ENCODE measurements around the gene PLCB3.

PLCB3 gene

DNA sequence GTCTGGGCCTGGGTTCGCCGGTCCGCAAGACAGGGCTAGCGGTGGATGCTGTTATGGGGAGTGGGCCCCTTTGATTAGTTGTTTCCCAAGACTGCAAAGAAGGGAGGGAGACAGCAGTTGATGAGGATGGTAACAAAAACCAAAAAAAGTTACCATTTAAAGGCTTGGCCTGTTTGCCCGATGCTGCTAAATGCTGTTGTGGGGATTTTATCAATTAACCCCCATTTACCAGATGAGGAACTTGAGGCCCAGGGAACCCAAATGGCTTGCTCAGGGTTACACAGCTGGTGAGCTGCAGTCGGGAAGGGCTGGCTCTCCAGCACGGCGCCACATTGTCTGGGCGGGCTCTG lies 28.7 kb upstream of the PLCB3 start:
- no peak for DNase-seq

DNA sequence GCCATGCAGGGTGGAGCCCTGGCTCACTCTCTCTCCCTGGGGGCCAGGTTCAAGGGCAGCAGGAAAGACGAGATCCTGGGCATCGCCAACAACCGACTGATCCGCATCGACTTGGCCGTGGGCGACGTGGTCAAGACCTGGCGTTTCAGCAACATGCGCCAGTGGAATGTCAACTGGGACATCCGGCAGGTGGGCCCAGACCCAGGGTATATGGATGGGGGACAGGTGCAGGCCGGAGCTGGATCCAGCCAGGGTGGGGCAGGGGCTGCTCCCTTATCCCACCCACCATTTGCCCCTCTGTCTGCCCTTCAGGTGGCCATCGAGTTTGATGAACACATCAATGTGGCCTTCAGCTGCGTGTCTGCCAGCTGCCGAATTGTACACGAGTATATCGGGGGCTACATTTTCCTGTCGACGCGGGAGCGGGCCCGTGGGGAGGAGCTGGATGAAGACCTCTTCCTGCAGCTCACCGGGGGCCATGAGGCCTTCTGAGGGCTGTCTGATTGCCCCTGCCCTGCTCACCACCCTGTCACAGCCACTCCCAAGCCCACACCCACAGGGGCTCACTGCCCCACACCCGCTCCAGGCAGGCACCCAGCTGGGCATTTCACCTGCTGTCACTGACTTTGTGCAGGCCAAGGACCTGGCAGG lies 28.2 kb upstream of the PLCB3 start:
- no peak for DNase-seq

DNA sequence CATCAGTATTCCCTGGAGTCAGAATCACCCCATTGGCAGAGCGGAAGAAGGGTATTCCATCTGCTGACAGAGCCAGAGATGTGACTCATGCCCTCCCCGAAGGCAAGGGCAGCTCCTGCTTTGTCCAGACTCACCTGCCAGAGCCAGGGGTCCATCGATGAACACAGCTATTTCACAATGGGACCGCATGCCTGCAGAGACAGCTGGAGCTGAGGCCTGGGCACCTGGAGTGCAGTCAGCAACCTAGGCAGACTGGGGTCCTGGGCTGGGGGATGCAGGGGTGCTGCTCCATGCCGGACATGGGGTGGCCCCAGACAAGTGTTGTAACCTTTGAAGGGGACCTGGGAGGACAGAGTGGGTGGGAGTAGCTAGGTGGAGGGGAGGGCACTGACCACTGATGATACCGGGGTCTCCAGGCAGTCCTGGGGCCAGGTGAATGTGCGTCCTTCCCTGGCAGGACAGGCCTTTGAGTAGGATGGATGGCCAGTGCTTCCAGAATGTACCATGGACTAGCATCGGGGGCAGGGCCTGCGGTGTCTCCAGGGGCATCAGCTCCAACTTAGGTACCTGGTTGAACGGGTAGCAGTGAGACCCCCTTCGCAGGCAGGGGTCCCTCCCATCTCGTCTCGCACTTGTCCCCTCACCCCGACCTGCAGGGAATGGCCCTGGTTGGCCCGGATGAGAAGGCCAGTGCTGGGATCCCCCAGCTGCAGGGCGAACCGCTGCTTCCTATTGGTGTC lies 27.0 kb upstream of the PLCB3 start:
- no peak for DNase-seq

DNA sequence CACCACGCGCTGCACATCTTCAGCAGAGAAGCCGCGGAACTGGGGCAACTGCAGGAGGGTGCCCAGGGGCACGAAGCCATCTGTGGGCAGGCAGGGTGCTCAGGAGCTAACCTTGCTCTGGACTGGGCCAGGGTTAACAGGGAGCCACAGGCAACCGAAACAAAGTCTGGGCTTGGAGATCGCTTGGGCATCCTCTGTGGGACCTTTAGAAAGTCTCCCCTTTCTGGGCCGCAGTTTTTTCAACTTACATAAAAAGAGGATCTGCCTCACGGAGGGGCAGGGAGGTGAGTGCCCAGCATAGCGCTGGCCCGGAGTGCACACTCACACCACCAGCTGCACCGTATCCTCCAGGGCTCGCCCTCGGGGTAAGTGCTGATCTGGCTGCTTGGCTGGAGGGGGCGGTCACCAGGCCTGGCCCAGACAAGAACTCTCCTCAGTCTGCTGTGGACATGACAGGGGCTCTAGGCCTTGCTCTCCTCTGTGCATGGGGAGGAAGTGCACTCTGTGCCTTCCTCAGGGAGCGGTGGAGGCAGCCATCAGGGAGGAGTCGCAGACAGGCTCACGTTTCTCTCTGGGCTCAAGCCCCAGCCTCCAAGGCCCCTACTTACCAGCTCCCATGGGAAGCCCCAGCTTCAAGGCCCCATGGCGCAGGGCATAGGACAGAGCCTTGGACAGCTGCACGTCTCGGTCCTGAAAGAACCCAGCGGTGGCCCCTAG lies 26.3 kb upstream of the PLCB3 start:
- DNase-seq, result no peak

DNA sequence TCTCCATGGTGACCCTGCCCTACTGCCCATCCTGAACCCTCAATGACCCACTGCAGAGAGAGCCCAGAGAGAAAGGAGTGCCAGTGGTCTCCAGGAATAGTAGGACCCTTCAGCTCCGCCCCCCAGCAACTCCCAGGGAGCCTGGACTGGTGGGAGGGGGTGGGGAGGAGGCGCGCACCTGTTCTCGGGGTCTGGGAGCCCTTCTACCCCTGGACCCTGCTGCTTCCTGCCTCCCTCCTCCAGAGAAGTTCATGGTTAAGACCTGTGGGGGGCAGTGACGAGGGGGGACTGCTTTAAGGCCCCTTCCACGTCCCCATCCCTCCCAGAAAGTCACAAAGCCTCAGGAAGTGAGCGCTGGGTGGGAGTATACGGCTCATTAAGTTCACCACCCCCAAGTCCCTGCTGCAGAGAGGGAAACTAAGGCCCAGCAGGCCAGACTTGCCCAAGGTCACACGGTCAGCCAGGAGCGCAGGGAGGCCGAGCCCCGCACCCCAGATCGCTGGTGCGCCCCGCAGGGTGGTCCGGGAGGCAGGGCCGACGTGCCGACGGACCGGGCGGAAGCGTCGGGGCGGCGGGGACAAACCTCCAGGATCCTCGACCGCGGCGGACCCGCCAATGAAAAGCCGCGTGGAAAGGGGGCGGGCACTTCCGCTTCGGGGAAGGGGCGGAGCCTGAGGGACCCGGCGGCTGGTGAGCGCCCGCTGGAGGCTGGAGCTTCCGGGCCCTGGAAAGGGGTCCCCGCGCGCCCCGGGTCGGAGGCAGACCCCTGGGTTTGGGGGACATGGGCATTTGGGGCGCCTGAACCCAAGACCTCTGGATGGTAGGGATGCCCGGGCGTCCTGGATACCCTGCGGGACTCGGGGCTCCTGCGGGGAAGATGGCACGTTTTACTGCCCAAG lies 25.5 kb upstream of the PLCB3 start, which contains the start of the genes NUDT22 and TRPT1:
Gene NUDT22 (plus strand): TSS at position 667 of the 899 bp plus-strand sequence. CDS start 379 bp downstream, outside the sequence.
Gene TRPT1 (minus strand): TSS at position 579 of the 899 bp plus-strand sequence. CDS start 326 bp downstream, at position 253.
- DNase-seq, result peak; percentile 95

DNA sequence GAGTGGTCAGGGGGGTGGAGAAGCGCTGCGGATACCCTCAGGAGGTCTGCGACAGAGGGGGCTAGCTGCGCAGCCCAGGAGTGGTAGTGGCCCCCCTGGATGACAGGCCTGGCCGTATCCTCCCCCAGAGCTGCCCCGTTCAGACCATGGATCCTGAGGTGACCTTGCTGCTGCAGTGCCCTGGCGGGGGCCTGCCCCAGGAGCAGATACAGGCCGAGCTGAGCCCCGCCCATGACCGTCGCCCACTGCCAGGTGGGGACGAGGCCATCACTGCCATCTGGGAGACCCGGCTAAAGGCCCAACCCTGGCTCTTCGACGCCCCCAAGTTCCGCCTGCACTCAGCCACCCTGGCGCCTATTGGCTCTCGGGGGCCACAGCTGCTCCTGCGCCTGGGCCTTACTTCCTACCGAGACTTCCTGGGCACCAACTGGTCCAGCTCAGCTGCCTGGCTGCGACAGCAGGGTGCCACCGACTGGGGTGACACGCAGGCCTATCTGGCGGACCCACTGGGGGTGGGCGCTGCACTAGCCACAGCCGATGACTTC lies 24.8 kb upstream of the PLCB3 start:
- peak; percentile 82 for DNase-seq

DNA sequence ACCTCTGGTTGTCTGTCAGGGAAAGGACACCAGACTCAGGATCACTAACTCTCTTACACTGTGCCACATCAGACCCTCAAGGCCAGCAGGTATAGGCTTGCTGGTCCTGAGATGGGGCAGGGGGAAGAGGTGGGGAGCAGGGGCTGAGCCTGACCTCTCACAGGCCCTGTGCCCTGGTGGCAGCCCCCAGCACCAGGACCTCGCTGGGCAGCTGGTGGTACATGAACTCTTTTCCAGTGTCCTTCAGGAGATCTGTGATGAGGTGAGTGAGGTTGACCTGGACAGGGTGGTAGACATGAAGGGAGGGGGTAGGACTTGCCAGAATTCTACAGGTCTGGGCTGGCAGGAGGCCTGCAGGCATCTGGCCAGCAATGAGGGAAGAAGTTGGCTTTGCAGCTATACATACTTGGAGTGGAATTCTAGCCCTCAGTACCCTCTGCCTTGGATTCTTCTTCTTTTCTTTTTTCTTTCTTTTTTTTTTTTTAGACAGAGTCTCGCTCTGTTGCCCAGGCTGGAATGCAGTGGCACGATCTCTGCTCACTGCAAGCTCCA lies 23.8 kb upstream of the PLCB3 start:
- no peak for DNase-seq

DNA sequence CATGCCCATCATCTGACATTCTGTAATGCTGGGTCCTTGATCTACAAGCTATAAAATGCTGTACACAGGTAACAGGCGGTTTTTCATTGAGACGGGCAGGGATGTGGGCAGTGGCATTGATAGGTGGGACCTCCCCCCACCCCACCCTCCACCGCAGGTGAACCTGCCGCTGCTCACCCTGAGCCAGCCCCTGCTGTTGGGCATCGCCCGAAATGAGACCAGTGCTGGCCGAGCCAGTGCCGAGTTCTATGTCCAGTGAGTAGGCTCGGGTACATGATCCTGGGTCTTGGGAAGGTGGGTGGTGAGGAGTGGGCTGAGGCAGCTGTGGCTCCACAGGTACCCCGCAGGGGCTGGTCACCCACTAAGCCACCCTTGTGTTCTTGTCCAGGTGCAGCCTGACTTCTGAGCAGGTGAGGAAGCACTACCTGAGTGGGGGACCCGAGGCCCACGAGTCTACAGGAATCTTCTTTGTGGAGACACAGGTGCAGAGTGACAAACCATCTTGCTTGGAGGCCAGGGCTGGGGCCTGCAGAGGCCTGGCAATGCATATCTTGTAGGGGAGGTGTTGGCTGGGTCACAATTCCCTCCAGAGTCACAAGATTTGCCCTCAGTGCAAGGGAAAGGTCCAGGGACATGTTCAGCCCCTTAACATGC lies 22.1 kb upstream of the PLCB3 start:
- DNase-seq, result no peak

DNA sequence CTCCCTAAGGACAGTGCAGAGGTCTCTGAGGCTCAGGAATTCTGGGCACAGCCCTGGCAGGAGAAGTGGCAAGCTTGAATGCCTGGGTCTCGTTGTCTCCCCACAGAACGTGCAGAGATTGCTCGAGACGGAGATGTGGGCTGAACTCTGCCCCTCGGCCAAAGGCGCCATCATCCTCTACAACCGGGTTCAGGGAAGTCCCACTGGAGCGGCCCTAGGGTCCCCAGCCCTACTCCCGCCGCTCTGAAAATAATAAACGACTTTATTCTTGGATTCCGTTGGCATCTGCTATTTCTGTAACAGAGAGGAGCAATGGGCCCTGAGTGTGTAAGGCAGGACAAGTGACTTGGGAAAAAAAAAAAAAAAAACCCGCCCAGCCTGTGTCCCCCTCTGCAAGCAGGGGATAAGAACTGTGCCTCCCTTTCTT lies 21.6 kb upstream of the PLCB3 start:
- DNase-seq, result no peak

DNA sequence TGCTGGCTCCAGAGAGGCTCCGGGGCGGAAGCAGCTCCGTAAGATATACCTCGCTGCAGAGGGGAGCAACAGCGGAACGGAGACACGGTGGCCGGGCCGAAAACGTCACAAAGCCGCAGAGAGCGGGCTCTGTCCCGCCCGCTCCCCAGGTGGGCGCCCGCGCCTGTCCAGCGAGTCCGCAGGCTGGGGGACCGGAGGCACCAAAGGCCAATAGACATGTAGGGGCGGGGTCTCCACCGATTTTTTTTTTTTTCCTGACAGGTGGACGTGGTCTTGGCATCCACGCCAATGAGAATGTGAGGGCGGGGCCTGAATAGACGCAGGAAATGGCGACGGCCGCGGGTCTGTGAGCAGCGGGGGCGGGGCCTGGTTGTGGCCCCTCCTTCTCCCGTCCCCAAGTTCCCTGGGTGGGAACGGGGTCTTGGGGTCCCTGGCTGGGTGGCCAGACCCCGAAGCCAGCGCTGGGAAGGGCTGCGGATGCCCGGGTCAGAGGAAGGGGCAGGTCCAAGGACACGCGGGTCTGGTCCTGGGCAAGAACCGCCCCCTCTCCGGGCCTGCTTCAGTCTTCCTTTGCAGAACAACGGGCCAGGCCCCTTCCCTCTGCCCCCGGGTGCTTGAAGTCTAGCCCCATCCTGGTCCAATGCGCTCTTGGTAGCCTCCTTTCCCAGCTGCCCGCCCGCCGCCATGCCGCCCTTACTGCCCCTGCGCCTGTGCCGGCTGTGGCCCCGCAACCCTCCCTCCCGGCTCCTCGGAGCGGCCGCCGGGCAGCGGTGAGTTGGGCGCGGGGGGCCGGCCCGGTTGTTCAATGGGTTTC lies 21.0 kb upstream of the PLCB3 start, which contains the start of gene DNAJC4:
Gene DNAJC4 (plus strand): TSS at position 378 of the 814 bp plus-strand sequence. CDS start 307 bp downstream, at position 685.
- peak; percentile 92 for DNase-seq

DNA sequence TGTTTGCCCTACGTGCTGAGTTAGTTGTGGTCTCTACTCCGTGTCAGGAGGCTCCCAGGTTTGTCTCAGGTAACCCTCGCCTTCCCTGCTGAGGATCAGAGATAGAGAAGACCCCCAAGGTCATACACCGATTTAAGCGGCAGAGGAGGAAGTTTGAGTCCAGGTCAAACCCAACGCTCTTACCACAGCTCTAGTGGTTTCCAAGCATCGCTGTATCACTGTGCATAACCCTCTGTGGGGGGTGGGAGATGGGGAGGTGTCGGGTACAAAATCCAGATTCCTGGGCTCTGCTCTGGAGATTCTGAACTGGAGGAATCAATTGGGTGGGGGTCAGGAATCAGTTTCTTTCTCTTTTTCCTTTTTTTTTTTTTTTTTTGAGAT lies 20.4 kb upstream of the PLCB3 start:
- no peak for DNase-seq

DNA sequence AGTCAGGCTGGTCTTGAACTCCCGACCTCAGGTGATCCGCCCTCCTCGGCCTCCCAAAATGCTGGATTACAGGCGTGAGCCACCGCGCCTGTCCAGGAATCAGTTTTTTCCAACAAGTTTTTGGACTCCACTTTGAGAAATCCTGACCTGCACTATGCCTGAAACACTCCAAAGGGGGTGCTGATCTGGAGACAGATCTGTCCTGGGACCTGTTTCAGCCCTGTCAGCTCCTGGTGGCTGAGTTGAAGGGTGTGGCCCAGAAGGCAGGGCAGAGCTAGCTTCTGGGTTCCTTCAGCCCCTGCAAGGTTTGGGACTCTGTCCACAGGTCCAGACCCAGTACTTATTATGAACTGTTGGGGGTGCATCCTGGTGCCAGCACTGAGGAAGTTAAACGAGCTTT lies 19.8 kb upstream of the PLCB3 start:
- DNase-seq, result no peak

DNA sequence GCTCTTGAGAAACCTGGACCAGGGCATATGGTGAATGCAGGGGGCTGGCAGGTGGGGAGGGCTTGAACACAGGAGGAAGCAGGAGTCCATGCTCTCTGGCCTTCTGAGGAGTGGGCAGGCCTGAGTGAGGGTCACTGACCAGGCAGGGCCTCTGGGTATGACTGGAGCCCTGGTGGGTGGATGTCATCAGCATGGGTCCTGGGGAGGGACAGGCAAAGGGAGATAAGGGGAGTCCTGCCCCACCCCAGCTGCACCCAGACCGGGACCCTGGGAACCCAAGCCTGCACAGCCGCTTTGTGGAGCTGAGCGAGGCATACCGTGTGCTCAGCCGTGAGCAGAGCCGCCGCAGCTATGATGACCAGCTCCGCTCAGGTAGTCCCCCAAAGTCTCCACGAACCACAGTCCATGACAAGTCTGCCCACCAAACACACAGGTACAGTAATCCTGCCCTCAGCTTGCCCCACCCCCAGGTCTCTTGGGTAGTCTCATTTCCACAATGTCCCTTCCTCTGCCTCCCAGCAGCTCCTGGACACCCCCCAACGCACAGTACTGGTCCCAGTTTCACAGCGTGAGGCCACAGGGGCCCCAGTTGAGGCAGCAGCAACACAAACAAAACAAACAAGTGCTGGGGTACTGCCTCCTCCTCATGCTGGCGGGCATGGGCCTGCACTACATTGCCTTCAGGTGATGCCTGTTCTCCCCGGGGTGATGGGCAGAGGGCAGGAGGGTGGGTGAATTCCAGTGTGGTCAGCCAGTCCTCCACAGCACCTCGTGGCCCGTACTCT lies 19.0 kb upstream of the PLCB3 start:
- no peak for DNase-seq

DNA sequence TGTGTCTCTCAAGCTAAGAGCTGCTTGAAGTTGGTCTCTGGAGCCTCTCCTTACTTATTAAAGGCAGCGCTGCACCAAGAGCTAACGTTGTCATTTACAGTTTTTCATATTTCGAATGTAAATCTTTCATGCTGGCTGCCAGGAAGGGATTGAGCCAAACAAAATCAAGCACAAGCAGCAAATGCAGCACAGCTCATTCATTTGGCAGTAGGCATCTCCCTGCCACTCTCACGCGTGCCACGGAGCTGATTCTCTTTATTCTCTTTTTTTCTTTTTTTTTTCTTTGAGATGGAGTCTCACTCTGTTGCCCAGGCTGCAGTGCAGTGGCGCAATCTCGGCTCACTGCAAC lies 18.4 kb upstream of the PLCB3 start:
- DNase-seq, result no peak

DNA sequence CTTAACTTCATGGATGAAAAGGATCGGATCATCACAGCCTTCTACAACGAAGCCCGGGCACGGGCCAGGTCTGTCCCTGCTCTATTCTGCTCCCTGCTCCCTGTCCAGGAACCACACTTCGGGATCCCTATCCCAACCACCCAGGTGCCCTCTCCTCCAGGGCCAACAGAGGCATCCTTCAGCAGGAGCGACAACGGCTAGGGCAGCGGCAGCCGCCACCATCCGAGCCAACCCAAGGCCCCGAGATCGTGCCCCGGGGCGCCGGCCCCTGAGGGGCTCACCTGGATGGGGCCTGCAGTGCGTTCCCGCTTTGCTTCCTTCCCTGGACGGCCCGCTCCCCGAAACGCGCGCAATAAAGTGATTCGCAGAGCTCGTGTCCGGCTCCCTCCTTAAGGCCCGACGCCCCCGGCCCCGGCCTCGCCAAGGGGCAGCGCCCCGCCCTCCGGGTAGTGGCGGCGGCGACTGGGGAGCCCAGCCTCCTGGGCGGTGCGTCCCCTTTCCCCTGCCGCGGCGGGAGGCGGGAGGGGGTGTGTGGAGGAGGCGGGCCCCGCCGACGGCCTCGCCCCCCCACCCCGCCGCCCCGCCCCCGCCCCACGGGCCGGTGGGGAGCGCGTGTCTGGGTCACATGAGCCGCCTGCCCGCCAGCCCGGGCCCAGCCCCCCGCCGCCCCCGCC lies 17.3 kb upstream of the PLCB3 start, which contains the start of gene VEGFB:
Gene VEGFB (plus strand): TSS at position 672 of the 674 bp plus-strand sequence. CDS start 250 bp downstream, outside the sequence.
- DNase-seq, result peak; percentile 81

DNA sequence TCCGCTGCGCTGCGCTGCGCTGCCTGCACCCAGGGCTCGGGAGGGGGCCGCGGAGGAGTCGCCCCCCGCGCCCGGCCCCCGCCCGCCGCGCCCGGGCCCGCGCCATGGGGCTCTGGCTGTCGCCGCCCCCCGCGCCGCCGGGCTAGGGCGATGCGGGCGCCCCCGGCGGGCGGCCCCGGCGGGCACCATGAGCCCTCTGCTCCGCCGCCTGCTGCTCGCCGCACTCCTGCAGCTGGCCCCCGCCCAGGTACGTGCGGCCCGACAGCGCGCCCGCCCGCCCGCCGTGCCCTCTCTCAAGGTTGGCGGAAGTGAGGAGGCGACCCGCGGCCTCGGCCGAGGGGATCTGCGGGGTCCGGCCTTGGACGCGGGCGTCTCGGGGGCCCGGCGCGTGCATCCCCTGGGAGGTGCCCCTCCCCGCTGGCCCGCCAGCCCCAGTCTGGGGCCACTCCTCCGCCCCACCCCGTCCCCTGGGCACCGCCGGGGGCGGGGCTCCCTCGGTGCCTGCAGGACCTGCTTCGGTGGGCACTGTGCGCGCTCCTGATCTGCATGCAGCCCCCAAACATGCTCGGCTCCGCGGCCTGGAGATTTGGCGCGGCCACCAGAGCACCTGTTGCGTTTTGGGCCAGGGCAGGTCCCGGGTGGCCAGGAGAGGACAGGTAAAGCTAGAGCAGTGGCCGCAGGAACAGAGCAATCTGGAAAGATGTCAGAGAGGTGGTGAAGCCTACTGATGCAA lies 16.5 kb upstream of the PLCB3 start:
- peak; percentile 59 for DNase-seq

DNA sequence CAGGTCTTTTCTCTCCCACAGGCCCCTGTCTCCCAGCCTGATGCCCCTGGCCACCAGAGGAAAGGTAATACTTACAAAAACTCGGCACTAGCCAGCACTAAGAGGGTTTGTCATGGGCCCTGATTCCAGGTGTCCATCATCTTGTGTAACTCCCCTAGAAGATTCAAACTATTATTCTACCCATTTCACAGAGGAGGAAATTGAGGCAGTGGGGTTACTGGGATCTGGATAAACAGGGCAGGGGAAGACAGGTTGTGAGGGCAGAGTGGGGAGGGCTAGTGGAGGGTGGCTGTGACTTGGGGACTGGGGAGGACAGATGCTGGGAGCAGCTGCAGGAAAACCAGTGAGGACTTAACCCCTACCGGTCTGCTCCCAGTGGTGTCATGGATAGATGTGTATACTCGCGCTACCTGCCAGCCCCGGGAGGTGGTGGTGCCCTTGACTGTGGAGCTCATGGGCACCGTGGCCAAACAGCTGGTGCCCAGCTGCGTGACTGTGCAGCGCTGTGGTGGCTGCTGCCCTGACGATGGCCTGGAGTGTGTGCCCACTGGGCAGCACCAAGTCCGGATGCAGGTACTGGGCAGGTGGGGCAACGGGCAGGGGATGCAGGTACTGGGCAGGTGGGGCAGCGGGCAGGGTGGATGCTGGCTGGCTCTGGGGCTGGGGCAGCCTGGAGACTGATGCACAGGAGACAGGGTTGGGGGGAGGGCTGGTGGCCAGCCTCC lies 15.7 kb upstream of the PLCB3 start:
- DNase-seq, result no peak

Data from activated CD4-positive, alpha-beta T cell treated with anti-CD3 and anti-CD28 coated beads, Interleukin-2, Interleukin-6, amounts not matched to agents 100 ng/mL and 50 ng/mL, durations not matched to agents 16 hours and 8 hours (primary cell).